HCT116 (cell line): Measurements from ENCODE around the gene SYCP2. TPM values are rescaled to one million over a fixed set of nuclear protein-coding genes. Genes with fewer than 3 reads are reported as not detected.

Source experiments
- ATAC-seq: fragments of 200-7000 bp; cut with Tn5 transposase; 2 replicates; pipeline ENCODE4 v1.9.1; 2020; ENCODE audit warnings: mild to moderate bottlenecking, moderate library complexity
- Bru-seq: library from RNA; stranded (reverse); fragments of 400-500 nt; gene quantifications from one replicate; lab custom pipeline; 2021; lab: Mats Ljungman, UMichigan
- BruChase-seq, 2 experiments: library from RNA; stranded (reverse); fragments of 400-500 nt; gene quantifications; one replicate each; lab custom pipeline; 2021; lab: Mats Ljungman, UMichigan
- BruUV-seq: library from RNA; stranded (reverse); fragments of 400-500 nt; replicated peaks from 2 replicates; lab custom pipeline; 2021; lab: Mats Ljungman, UMichigan
- CTCF ChIA-PET: fragments of 300-600 bp; sonication (Branson Sonifier 250); formaldehyde crosslinking; loops from one replicate; lab custom pipeline; 2021; ENCODE audit warnings: antibody characterized with exemption; lab: Charles Lee
- POLR2A ChIA-PET: fragments of 300-600, 350-600 bp; sonication (Branson Sonifier 250); formaldehyde crosslinking; loops from one replicate; lab custom pipeline; 2021; ENCODE audit warnings: antibody characterized with exemption; lab: Charles Lee
- RAD21 ChIA-PET, 2 experiments: fragments of 300-600 bp; sonication (Branson Sonifier 250); formaldehyde crosslinking; loops; one replicate each; lab custom pipeline; 2023; ENCODE audit warnings: low total read pairs in 2 of 2; ENCODE audit not compliant: uncharacterized antibody in 2 of 2, unreplicated experiment in 2 of 2, low non-redundant PET in 1 of 2; lab: Charles Lee
- DNase-seq: peaks from one replicate; pipeline ENCODE4 v3.0.0-alpha.2; 2010; ENCODE audit warnings: low read depth, low spot score
- H2AFZ ChIP-seq: fragments of 200-600 bp; shearing (Covaris generic), sonication (generic); 2 replicates; pipeline ENCODE4 v1.6.1; 2017; ENCODE audit warnings: low read depth, mixed run types, mixed read lengths, antibody characterized with exemption, low read length; ENCODE audit not compliant: poor library complexity, severe bottlenecking
- H3K27ac ChIP-seq: 2 replicates; pipeline ENCODE4 v1.5.1; 2012; ENCODE audit warnings: low read depth, low read length
- H3K27me3 ChIP-seq: fragments of 200-600 bp; sonication (generic); 2 replicates; pipeline ENCODE4 v1.6.1; 2016; ENCODE audit warnings: mixed run types, low read length, mixed read lengths; ENCODE audit not compliant: insufficient read depth
- H3K36me3 ChIP-seq, 2 experiments: fragments of 200-500 bp in 1 of 2; fragments of 200-600 bp in 1 of 2; sonication (Bioruptor generic) in 1 of 2; sonication (generic) in 1 of 2; 2 replicates each; pipeline versions ENCODE4 v1.5.1 to v1.6.1; 2014 to 2016; ENCODE audit warnings: low read length in 2 of 2, inconsistent platforms in 1 of 2, mixed read lengths in 1 of 2, mixed run types in 1 of 2; ENCODE audit not compliant: insufficient read depth in 2 of 2, control insufficient read depth in 1 of 2
- H3K4me1 ChIP-seq, 2 experiments: fragments of 200-600 bp in 1 of 2; sonication (generic) in 1 of 2; 2 replicates each; pipeline versions ENCODE4 v1.5.1 to v1.6.1; 2012 to 2017; ENCODE audit warnings: low read length in 2 of 2, inconsistent platforms in 1 of 2, mild to moderate bottlenecking in 1 of 2, mixed read lengths in 1 of 2, mixed run types in 1 of 2, moderate library complexity in 1 of 2; ENCODE audit not compliant: insufficient read depth in 2 of 2, control insufficient read depth in 1 of 2
- H3K4me2 ChIP-seq: fragments of 200-600 bp; sonication (generic); 2 replicates; pipeline ENCODE4 v1.6.1; 2017; ENCODE audit warnings: mixed run types, low read length, mixed read lengths
- H3K4me3 ChIP-seq, 2 experiments: fragments of 200-600 bp in 1 of 2; sonication (generic) in 1 of 2; replicated peaks in 1 of 2; 2 replicates each; pipeline ENCODE4 v1.5.1; 2011 to 2016; ENCODE audit warnings: low read length in 2 of 2, control low read depth in 1 of 2, low read depth in 1 of 2, mild to moderate bottlenecking in 1 of 2, mixed read lengths in 1 of 2, mixed run types in 1 of 2
- H3K79me2 ChIP-seq: fragments of 200-600 bp; sonication (generic); 2 replicates; pipeline ENCODE4 v1.6.1; 2017; ENCODE audit warnings: mild to moderate bottlenecking, mixed run types, low read length, moderate library complexity, mixed read lengths; ENCODE audit not compliant: insufficient read depth
- H3K9ac ChIP-seq: fragments of 200-600 bp; sonication (generic); 2 replicates; pipeline ENCODE4 v1.6.1; 2016; ENCODE audit warnings: low read length, mixed read lengths
- H3K9me2 ChIP-seq: fragments of 200-600 bp; sonication (generic), shearing (Covaris generic); 2 replicates; pipeline ENCODE4 v1.6.1; 2017; ENCODE audit warnings: mixed run types, mild to moderate bottlenecking, moderate library complexity; ENCODE audit not compliant: insufficient read depth
- H3K9me3 ChIP-seq, 2 experiments: fragments of 200-500 bp in 1 of 2; fragments of 200-600 bp in 1 of 2; sonication (Bioruptor generic) in 1 of 2; sonication (generic) in 1 of 2; 2 replicates each; pipeline ENCODE4 v1.6.1; 2014 to 2017; ENCODE audit warnings: low read length in 2 of 2, mixed read lengths in 2 of 2, inconsistent platforms in 1 of 2, low read depth in 1 of 2, mild to moderate bottlenecking in 1 of 2, mixed run types in 1 of 2, moderate library complexity in 1 of 2; ENCODE audit not compliant: control insufficient read depth in 1 of 2, insufficient read depth in 1 of 2
- H4K20me1 ChIP-seq: fragments of 200-600 bp; sonication (generic), shearing (Covaris generic); 2 replicates; pipeline ENCODE4 v1.6.1; 2017; ENCODE audit warnings: mixed run types, mild to moderate bottlenecking, moderate library complexity; ENCODE audit not compliant: insufficient read depth
- EZH2 ChIP-seq: fragments of 200-600 bp; sonication (generic); IDR thresholded peaks from 2 replicates; pipeline ENCODE4 v1.6.1; 2017; ENCODE audit warnings: antibody characterized with exemption, mixed run types
- EZH2phosphoT487 ChIP-seq: fragments of 200-600 bp; IDR thresholded peaks from 2 replicates; pipeline ENCODE4 v1.6.1; 2018; ENCODE audit warnings: antibody characterized with exemption, borderline replicate concordance
- POLR2A ChIP-seq: IDR thresholded peaks from 2 replicates; pipeline ENCODE4 v1.7.0; 2011; ENCODE audit warnings: borderline replicate concordance; ENCODE audit not compliant: insufficient read depth, insufficient read length; ENCODE audit errors: extremely low read depth
- POLR2AphosphoS5 ChIP-seq: IDR thresholded peaks from 2 replicates; pipeline ENCODE4 v1.6.1; 2011; ENCODE audit warnings: mild to moderate bottlenecking, low read depth, low read length, moderate library complexity
- TCF7L2 ChIP-seq: IDR thresholded peaks from 2 replicates; pipeline ENCODE4 v1.7.0; 2011; ENCODE audit warnings: borderline replicate concordance, inconsistent platforms; ENCODE audit not compliant: insufficient read depth, insufficient read length; ENCODE audit errors: extremely low read depth
- intact Hi-C: fragments of 100-400 bp; cut with micrococcal nuclease; formaldehyde crosslinking; loops from 2 replicates; pipeline ENCODE4 v1.10.0; 2022
- long read RNA-seq: library from polyadenylated mRNA; unstranded; transcript quantifications from one replicate; pipeline ENCODE4 v2.0.0, GENCODE V29; 2021; ENCODE audit not compliant: unreplicated experiment
- polyA plus RNA-seq: library from polyadenylated mRNA; unstranded; fragments of >200 nt; gene quantifications from 2 replicates; pipeline ENCODE4 v1.2.1, GENCODE V29; 2012; ENCODE audit warnings: missing spikeins
- total RNA-seq: library from RNA; stranded (reverse); gene quantifications from one replicate; pipeline ENCODE4 v1.2.1, GENCODE V29; 2021; ENCODE audit not compliant: unreplicated experiment
- TF ChIP-seq, protein P1 (sequence below): IDR thresholded peaks from 2 replicates; pipeline ENCODE4 v1.6.1; 2011; ENCODE audit warnings: mild to moderate bottlenecking, low read length, moderate library complexity; ENCODE audit not compliant: insufficient replicate concordance; ENCODE audit errors: extremely low read depth
- TF ChIP-seq, protein P2 (sequence below): IDR thresholded peaks from 2 replicates; pipeline ENCODE4 v1.6.1; 2012

SYCP2 gene, protein sequence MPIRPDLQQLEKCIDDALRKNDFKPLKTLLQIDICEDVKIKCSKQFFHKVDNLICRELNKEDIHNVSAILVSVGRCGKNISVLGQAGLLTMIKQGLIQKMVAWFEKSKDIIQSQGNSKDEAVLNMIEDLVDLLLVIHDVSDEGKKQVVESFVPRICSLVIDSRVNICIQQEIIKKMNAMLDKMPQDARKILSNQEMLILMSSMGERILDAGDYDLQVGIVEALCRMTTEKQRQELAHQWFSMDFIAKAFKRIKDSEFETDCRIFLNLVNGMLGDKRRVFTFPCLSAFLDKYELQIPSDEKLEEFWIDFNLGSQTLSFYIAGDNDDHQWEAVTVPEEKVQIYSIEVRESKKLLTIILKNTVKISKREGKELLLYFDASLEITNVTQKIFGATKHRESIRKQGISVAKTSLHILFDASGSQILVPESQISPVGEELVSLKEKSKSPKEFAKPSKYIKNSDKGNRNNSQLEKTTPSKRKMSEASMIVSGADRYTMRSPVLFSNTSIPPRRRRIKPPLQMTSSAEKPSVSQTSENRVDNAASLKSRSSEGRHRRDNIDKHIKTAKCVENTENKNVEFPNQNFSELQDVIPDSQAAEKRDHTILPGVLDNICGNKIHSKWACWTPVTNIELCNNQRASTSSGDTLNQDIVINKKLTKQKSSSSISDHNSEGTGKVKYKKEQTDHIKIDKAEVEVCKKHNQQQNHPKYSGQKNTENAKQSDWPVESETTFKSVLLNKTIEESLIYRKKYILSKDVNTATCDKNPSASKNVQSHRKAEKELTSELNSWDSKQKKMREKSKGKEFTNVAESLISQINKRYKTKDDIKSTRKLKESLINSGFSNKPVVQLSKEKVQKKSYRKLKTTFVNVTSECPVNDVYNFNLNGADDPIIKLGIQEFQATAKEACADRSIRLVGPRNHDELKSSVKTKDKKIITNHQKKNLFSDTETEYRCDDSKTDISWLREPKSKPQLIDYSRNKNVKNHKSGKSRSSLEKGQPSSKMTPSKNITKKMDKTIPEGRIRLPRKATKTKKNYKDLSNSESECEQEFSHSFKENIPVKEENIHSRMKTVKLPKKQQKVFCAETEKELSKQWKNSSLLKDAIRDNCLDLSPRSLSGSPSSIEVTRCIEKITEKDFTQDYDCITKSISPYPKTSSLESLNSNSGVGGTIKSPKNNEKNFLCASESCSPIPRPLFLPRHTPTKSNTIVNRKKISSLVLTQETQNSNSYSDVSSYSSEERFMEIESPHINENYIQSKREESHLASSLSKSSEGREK (N-terminal part only)
- total RNA-seq (0.59 TPM), Bru-seq, nascent RNA (percentile 14 among the genes with signal in this experiment), BruChase-seq, experiment 1, labeled RNA remaining after a 6-hour chase (percentile 20 among the genes with signal in this experiment), BruChase-seq, experiment 2, labeled RNA remaining after a 2-hour chase (percentile 21 among the genes with signal in this experiment)
- 0.13 TPM in 1 of 2 replicates, not detected in the other for polyA plus RNA-seq
- long read RNA-seq, result 0 reads

DNA sequence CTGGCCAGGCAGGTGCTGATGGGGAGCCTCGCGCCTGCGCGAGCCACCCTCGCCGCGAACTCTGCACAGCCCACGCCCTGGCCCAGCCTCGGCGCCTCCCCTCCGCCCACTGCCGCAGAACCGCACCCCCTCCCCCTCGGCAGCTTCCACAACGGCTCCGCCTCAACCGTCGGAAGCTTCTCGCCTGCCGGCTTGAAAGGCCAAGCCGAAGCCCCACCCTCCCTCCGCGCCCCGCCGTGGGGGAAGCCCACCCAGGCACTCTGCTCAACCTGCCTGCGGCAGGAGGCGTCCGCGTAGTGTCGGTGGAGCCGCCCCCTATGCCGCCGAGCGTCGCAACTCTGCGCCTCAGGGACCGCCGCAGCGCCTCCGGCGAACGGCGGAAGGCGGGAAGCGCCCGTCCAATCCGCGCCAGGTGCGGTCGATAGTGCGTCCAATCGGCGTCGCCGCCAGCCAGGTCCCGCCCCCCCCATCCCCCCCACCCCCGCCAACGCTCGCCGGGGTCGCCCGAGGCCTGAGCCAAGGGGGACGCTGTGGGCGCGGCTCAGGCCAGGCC lies at the start of gene SYCP2:
TSS of gene SYCP2 (minus strand) at position 342 of the 553 bp plus-strand sequence. CDS start 11,224 bp downstream, outside the sequence.
- H2AFZ ChIP-seq, result peak within 1 kb of the TSS; percentile 74
- no peak; the same call in 1 of the 2 replicates for ATAC-seq
- intact Hi-C loops, result no loop called here
- H3K9me3 ChIP-seq, result no peaks in the 10 kb centered on the region
- H3K9me2 ChIP-seq, result no peaks in the 10 kb centered on the region
- no peaks in the 10 kb centered on the region; the same call in 1 of the 2 replicates for H3K27me3 ChIP-seq
- CTCF ChIA-PET, result interaction anchor here (1.1 to 2.8 kb wide), 11 partner anchors 8 to 59 kb away, joined by 3 to 14 read pairs (median 5); no protein-coding TSS in a partner anchor
- H4K20me1 ChIP-seq, result no peaks in the 10 kb centered on the region
- H3K9ac ChIP-seq, result no peak within 1 kb of the TSS
- no TSS peak for BruUV-seq
- no peak for DNase-seq
- H3K4me3 ChIP-seq, result peak within 1 kb of the TSS in 1 of 2 experiments; percentile 18; a peak in 1 of 4 replicates
- POLR2A ChIA-PET, result no interaction called here
- H3K36me3 ChIP-seq, result no peaks in the 10 kb centered on the region
- TF ChIP-seq POLR2AphosphoS5 (no peak), EZH2 (no peak), POLR2A (no peak), TCF7L2 (no peak), EZH2phosphoT487 (no peak)
- TF ChIP-seq, protein P1, sequence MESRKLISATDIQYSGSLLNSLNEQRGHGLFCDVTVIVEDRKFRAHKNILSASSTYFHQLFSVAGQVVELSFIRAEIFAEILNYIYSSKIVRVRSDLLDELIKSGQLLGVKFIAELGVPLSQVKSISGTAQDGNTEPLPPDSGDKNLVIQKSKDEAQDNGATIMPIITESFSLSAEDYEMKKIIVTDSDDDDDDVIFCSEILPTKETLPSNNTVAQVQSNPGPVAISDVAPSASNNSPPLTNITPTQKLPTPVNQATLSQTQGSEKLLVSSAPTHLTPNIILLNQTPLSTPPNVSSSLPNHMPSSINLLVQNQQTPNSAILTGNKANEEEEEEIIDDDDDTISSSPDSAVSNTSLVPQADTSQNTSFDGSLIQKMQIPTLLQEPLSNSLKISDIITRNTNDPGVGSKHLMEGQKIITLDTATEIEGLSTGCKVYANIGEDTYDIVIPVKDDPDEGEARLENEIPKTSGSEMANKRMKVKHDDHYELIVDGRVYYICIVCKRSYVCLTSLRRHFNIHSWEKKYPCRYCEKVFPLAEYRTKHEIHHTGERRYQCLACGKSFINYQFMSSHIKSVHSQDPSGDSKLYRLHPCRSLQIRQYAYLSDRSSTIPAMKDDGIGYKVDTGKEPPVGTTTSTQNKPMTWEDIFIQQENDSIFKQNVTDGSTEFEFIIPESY, result no peak
- TF ChIP-seq, protein P2, sequence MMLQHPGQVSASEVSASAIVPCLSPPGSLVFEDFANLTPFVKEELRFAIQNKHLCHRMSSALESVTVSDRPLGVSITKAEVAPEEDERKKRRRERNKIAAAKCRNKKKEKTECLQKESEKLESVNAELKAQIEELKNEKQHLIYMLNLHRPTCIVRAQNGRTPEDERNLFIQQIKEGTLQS, result no peak
- peak within 1 kb of the TSS; percentile 63 for H3K4me2 ChIP-seq
- RAD21 ChIA-PET, result no interaction called here
- H3K27ac ChIP-seq, result no peak within 1 kb of the TSS
- peaks cover 2 to 8% of the 10 kb centered on the region in 2 experiments; a peak in 3 of 4 replicates for H3K4me1 ChIP-seq
- H3K79me2 ChIP-seq, result no peaks in the 10 kb centered on the region
